K562 (cell line): ENCODE measurements around the gene ATP5F1D. TPM values are rescaled to one million over a fixed set of nuclear protein-coding genes. Genes with fewer than 3 reads are reported as not detected.

Source experiments
- CC2D1A ChIP-seq: fragments of 450-650 bp; IDR thresholded peaks from 2 replicates; pipeline ENCODE4 v1.6.1; 2017; ENCODE audit warnings: mild to moderate bottlenecking
- CREBBP ChIP-seq: IDR thresholded peaks from one replicate; pipeline ENCODE4 v1.6.1; 2012; ENCODE audit warnings: low read depth, mild to moderate bottlenecking, control low read depth, inconsistent platforms, low read length
- MCM3 ChIP-seq: fragments of 450-650 bp; IDR thresholded peaks from 2 replicates; pipeline ENCODE4 v1.6.1; 2016
- MTA2 ChIP-seq: fragments of 450-650 bp; IDR thresholded peaks from 2 replicates; pipeline ENCODE4 v1.6.1; 2016; ENCODE audit warnings: low read depth
- MYBL2 ChIP-seq, 2 experiments: fragments of 450-650 bp in 1 of 2; sonication (generic) in 1 of 2; formaldehyde crosslinking in 1 of 2; IDR thresholded peaks; 2 replicates each; pipeline versions ENCODE4 v1.6.1 to v1.8.1; 2017 to 2022; ENCODE audit warnings: borderline replicate concordance in 1 of 2, inconsistent platforms in 1 of 2, low read depth in 1 of 2, mild to moderate bottlenecking in 1 of 2, missing genetic modification reagents in 1 of 2, moderate library complexity in 1 of 2
- NCOA2 ChIP-seq, 2 experiments: fragments of 450-650 bp; IDR thresholded peaks; 2 replicates each; pipeline ENCODE4 v1.6.1; 2018; ENCODE audit warnings: mild to moderate bottlenecking in 2 of 2, moderate library complexity in 1 of 2; ENCODE audit not compliant: partially characterized antibody in 2 of 2
- SMARCA4 ChIP-seq: fragments of 450-650 bp; IDR thresholded peaks from 2 replicates; pipeline ENCODE4 v1.6.1; 2016
- ZNF445 ChIP-seq: fragments of 250-450 bp; sonication (Bioruptor Pico); IDR thresholded peaks from 2 replicates; pipeline ENCODE4 v1.4.0; 2020; ENCODE audit warnings: low read depth, mild to moderate bottlenecking, moderate library complexity
- ZNF551 ChIP-seq: fragments of 250-450 bp; sonication (Bioruptor Pico); IDR thresholded peaks from 2 replicates; pipeline ENCODE4 v1.5.0; 2021; ENCODE audit warnings: mild to moderate bottlenecking, moderate library complexity
- ZNF668 ChIP-seq: fragments of 250-450 bp; sonication (Bioruptor Pico); IDR thresholded peaks from 2 replicates; pipeline ENCODE4 v1.8.0; 2022; ENCODE audit warnings: mild to moderate bottlenecking, inconsistent platforms
- ZNF707 ChIP-seq: fragments of 250-450 bp; sonication (Bioruptor Pico); conservative IDR thresholded peaks from 2 replicates; pipeline ENCODE4 v1.8.0; 2022; ENCODE audit warnings: inconsistent platforms, mild to moderate bottlenecking, moderate library complexity
- polyA plus RNA-seq, 8 experiments: library from polyadenylated mRNA; depleted of rRNA in 4 of 8; stranded (reverse) in 5 of 8; unstranded in 3 of 8; fragments of >200 nt; fragmentation: Nextera tagmentation in 2 of 8; fragmentation: Illumina TruSeq in 1 of 8; extraction: Ambion mirVana in 2 of 8; extraction: Trizol in 1 of 8; gene quantifications; 2 replicates each; pipeline versions ENCODE4 v1.2.1 to v1.2.3, GENCODE V29; 2011 to 2014; ENCODE audit warnings: inconsistent platforms in 1 of 8, missing spikeins in 1 of 8
- total RNA-seq, 7 experiments: library from RNA; depleted of rRNA in 6 of 7; stranded (reverse); fragments of >200 nt in 6 of 7; fragmentation: Illumina TruSeq in 2 of 7; extraction: Trizol in 2 of 7; gene quantifications; 2 replicates each; pipeline versions ENCODE4 v1.2.1 to v1.2.3, GENCODE V29; 2011 to 2021; ENCODE audit warnings: low replicate concordance in 1 of 7
- TF ChIP-seq, protein P1 (sequence below): sonication (generic); formaldehyde crosslinking; IDR thresholded peaks from 2 replicates; pipeline ENCODE4 v1.9.0; 2022; ENCODE audit warnings: mild to moderate bottlenecking, missing genetic modification reagents

The ATP5F1D gene
- total and polyA plus RNA-seq, 9 of the 15 experiments (the other 6 are each of a cell fraction or from before 2014, with no cell fraction given), result 3.9 to 409 (median 36.8) TPM

DNA sequence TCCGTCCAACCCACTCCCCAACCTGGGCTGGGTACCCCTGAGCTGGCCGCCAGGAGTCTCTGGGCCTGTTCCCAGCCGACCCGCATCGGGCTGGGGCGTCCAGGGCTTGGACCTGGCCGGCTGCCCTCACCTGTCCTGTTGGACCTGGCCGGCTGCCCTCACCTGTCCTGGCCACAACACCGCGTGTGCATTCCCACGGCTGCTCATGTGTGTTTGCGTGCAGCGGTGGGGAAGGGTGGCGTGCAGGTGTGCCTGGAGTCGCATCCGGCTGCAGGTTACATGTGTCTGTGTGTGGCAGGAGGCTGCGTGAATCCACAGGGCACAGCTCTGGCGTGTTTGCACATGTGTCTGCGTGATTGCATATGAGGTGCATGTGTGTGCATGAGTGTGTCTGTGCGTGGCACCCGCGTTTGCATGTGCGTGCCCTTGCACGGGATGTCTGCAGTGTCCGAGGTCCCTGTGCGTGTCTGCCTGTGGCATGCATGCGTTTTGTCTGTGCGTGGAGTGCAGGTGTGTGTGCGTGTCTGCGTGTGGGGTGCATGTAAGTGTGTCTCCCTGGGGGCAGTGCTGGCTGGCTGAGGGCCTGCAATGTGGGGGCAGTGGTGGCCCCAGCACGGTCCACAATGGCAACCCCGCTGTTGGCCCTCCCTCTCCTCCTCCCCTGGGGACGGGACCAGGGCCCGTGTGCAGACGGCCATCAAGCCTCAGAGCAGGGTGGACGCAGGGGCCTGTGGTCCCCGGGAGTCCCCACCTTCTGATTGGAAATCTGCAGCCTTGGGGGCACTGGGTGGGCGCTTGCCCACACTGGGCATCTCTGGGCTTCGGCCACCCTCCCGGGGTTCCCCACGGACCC is 47.5 kb downstream of the ATP5F1D start (continued):
- TF ChIP-seq NCOA2 (IDR thresholded peaks at IDR 0.05; ENCODE audit: partially characterized antibody in 2 of 2) (no peak), MYBL2 (IDR thresholded peaks at IDR 0.05; ENCODE audit: low read depth) (no peak), MYBL2 (CRISPR knock-in tag; IDR thresholded peaks at IDR 0.05; ENCODE audit: borderline replicate concordance) (0 out of 2 replicates have a peak, but pooled peaks have one; percentile 21), ZNF551 (CRISPR knock-in tag) (no peak), ZNF707 (CRISPR knock-in tag) (no peak), CC2D1A (no peak), ZNF445 (CRISPR knock-in tag) (no peak), ZNF668 (CRISPR knock-in tag) (no peak), MTA2 (no peak), SMARCA4 (no peak), CREBBP (no peak), MCM3 (no peak)
- TF ChIP-seq, protein P1, sequence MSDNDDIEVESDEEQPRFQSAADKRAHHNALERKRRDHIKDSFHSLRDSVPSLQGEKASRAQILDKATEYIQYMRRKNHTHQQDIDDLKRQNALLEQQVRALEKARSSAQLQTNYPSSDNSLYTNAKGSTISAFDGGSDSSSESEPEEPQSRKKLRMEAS (CRISPR knock-in tag), result peak; percentile 37; the same call in 1 of the 2 replicates
